ENCODE results near the gene CHGA. TPM values are rescaled to one million over a fixed set of nuclear protein-coding genes. Genes with fewer than 3 reads are reported as not detected.

Gene CHGA
- total and polyA plus RNA-seq, 2 of the 8 experiments (the other 6 are each of a cell fraction or from before 2014, with no cell fraction given): 17.5 to 28.2 TPM

DNA sequence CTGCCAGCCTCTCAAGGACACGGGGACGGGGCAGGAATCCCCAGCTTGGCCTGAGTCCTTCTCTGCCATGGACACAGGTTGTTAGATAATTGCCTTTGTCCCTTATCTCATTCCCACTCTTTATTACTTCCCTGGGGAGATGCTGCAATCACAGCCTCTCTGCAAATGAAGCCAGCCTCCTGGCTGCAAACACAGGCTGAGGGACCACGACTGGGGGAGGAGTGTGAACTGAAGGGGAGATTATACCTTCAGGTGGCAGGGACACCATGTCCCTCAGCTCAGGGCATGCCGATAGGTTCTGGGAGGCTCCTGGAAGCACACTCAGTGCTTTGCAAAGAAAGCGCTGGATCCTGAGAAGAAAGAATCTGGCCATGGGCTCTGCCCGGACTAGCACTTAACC lies 16.1 kb upstream of the CHGA start:
- WGBS, 2 experiments (ENCODE audit: extremely low coverage in 1 of 2, insufficient coverage in 1 of 2, insufficient read length in 1 of 2, insufficient replicate concordance in 2 of 2, low coverage in 1 of 2, low lambda C conversion rate in 2 of 2, missing lambda C conversion rate in 1 of 2): 84% methylated on average over 6 of the region's 6 CpGs; no CpG with 5 or more reads in 1 of the 2 experiments
- FAIRE-seq: no peak
- H3K4me1 ChIP-seq (replicated peaks in 1 of 4; ENCODE audit: control insufficient read depth in 3 of 4, insufficient read depth in 4 of 4, low read length in 3 of 4): no peaks in the 10 kb centered on the region; a peak in 1 of 7 replicates
- TF ChIP-seq SRF (IDR thresholded peaks at IDR 0.05; ENCODE audit: low read depth, low read length) (no peak), JUND (IDR thresholded peaks at IDR 0.05; ENCODE audit: low read length) (no peak), BACH1 (IDR thresholded peaks at IDR 0.05; ENCODE audit: low read length) (no peak), SAP30 (IDR thresholded peaks at IDR 0.05; ENCODE audit: insufficient read depth, insufficient replicate concordance, low read length) (no peak), CBX8 (IDR thresholded peaks at IDR 0.05; ENCODE audit: borderline replicate concordance, low read depth, low read length) (no peak), SP1 (IDR thresholded peaks at IDR 0.05; ENCODE audit: low read depth, low read length) (no peak), EZH2 (IDR thresholded peaks at IDR 0.05; ENCODE audit: low read depth, low read length, severe bottlenecking) (no peak), RFX5 (IDR thresholded peaks at IDR 0.05; ENCODE audit: borderline replicate concordance, low read depth, low read length) (no peak), CEBPB (IDR thresholded peaks at IDR 0.05; ENCODE audit: low read depth, low read length) (no peak), CHD2 (IDR thresholded peaks at IDR 0.05; ENCODE audit: low read length) (no peak), KDM4A (IDR thresholded peaks at IDR 0.05; ENCODE audit: low read depth, low read length, severe bottlenecking) (no peak), ZNF274 (IDR thresholded peaks at IDR 0.05; ENCODE audit: borderline replicate concordance, extremely low read depth, low read length) (no peak), POU5F1 (IDR thresholded peaks at IDR 0.05; ENCODE audit: low read depth, low read length) (no peak), CREB1 (IDR thresholded peaks at IDR 0.05) (no peak), POLR2A (IDR thresholded peaks at IDR 0.05; ENCODE audit: control extremely low read depth in 1 of 2, low read depth in 2 of 2, low read length in 2 of 2) (no peak)
- TF ChIP-seq, protein P1, sequence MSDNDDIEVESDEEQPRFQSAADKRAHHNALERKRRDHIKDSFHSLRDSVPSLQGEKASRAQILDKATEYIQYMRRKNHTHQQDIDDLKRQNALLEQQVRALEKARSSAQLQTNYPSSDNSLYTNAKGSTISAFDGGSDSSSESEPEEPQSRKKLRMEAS (IDR thresholded peaks at IDR 0.05): no peak

More for the DNA sequence above, 16.1 kb upstream of the CHGA start:
- Histone ChIP-seq H2AFZ (ENCODE audit: low read length) (peak overlapping the region; percentile 12; the same call in 1 of the 2 replicates), H2BK5ac (ENCODE audit: low read depth, low read length) (no peak overlapping the region), H3K23me2 (ENCODE audit: low read depth, low read length) (no peaks in the 10 kb centered on the region), H3K14ac (ENCODE audit: insufficient read length) (no peak overlapping the region), H3K9ac (replicated peaks in 1 of 4; ENCODE audit: extremely low read depth in 1 of 4, low read depth in 3 of 4, low read length in 3 of 4) (no peak overlapping the region; a peak in 1 of 7 replicates), H4K91ac (replicated peaks; ENCODE audit: insufficient read length, low read length) (no peak overlapping the region), H2AK5ac (ENCODE audit: low read depth, low read length) (no peak overlapping the region), H3K4me2 (ENCODE audit: insufficient read depth in 1 of 2, low read depth in 2 of 2, low read length in 2 of 2) (no peak overlapping the region), H2BK20ac (ENCODE audit: low read length) (no peak overlapping the region), H3K56ac (replicated peaks; ENCODE audit: insufficient read length, low read depth, low read length) (no peak overlapping the region), H3K4ac (replicated peaks; ENCODE audit: insufficient read length, low read depth, low read length) (no peak overlapping the region), H3K9me3 (ENCODE audit: insufficient read depth in 2 of 2, low read depth in 1 of 2, low read length in 1 of 2) (0 out of 4 replicates have a peak, but pooled peaks cover 0 to 4% of the 10 kb centered on the region in 2 experiments), H2BK120ac (replicated peaks; ENCODE audit: low read depth, low read length) (no peak overlapping the region), H3K27ac (ENCODE audit: low read depth, low read length) (no peak overlapping the region), H2BK15ac (ENCODE audit: low read length) (no peak overlapping the region), H3K4me3 (ENCODE audit: extremely low read depth in 1 of 4, insufficient read depth in 2 of 4, low read depth in 3 of 4, low read length in 4 of 4) (no peak overlapping the region), H3K79me1 (ENCODE audit: low read depth, low read length) (no peaks in the 10 kb centered on the region), H3K79me2 (ENCODE audit: control insufficient read depth in 1 of 2, insufficient read depth in 2 of 2, low read length in 2 of 2) (no peaks in the 10 kb centered on the region), H3K27me3 (replicated peaks in 1 of 4; ENCODE audit: control insufficient read depth in 3 of 4, extremely low read depth in 1 of 4, insufficient read depth in 3 of 4, low read length in 3 of 4) (peaks cover 0 to 12% (median 9%) of the 10 kb centered on the region in 4 experiments; a peak in 5 of 7 replicates), H3K23ac (ENCODE audit: insufficient read length) (no peak overlapping the region), H4K20me1 (replicated peaks in 1 of 2; ENCODE audit: control insufficient read depth in 1 of 2, insufficient read depth in 2 of 2, low read length in 2 of 2) (no peaks in the 10 kb centered on the region), H4K5ac (ENCODE audit: insufficient read length, low read depth, low read length) (no peak overlapping the region), H4K8ac (ENCODE audit: extremely low read depth, insufficient read depth, low read length) (no peak overlapping the region; the same call in 1 of the 2 replicates), H3K36me3 (ENCODE audit: control insufficient read depth in 2 of 4, insufficient read depth in 4 of 4, low read length in 3 of 4) (no peaks in the 10 kb centered on the region), H3K18ac (ENCODE audit: extremely low read depth, low read length) (no peak overlapping the region), H2BK12ac (ENCODE audit: low read depth, low read length) (no peak overlapping the region)
- DNase-seq (ENCODE audit: low read depth in 1 of 2, low spot score in 2 of 2): no peak
- POLR2A ChIA-PET (ENCODE audit: partially characterized antibody): no interaction called here
- CTCF ChIA-PET (ENCODE audit: partially characterized antibody): interaction anchor here (0.6 to 2.0 kb wide), 3 partner anchors 15 to 22 kb away, joined by 3 to 4 read pairs (median 3); no protein-coding TSS in a partner anchor

Measured in H1 (cell line).